Mucosa of descending colon (tissue), 3 donors: Measurements from ENCODE around the gene ARHGAP6. TPM values are rescaled to one million over a fixed set of nuclear protein-coding genes. Genes with fewer than 3 reads are reported as not detected.

Experiments used
- ATAC-seq: fragments of 200-7000 bp; cut with Tn5 transposase; one replicate; pipeline ENCODE4 v1.9.1; 2020; ENCODE audit warnings: mild to moderate bottlenecking, moderate library complexity
- DNase-seq, 3 donors: peaks; one replicate each; pipeline ENCODE4 v3.0.0-alpha.2; 2020
- H3K36me3 ChIP-seq: fragments of 200-600 bp; one replicate; pipeline ENCODE4 v1.8.0; 2021; ENCODE audit warnings: low read depth, mild to moderate bottlenecking
- H3K4me1 ChIP-seq: fragments of 200-600 bp; one replicate; pipeline ENCODE4 v1.8.0; 2021; ENCODE audit warnings: low read depth, mild to moderate bottlenecking
- H3K4me3 ChIP-seq: fragments of 200-600 bp; one replicate; pipeline ENCODE4 v1.8.0; 2021; ENCODE audit warnings: mild to moderate bottlenecking
- H3K9me3 ChIP-seq: fragments of 200-600 bp; one replicate; pipeline ENCODE4 v1.8.0; 2021; ENCODE audit warnings: mild to moderate bottlenecking
- intact Hi-C, 2 donors: fragments of 100-400 bp; cut with DNase I in 1 of 2; cut with micrococcal nuclease in 1 of 2; formaldehyde crosslinking; loops; one replicate each; pipeline versions ENCODE4 v1.11.0 to v1.11.1; 2022; cut with DNase I, micrococcal nuclease
- total RNA-seq, 3 donors: library from RNA; stranded (reverse); fragmentation: NEBNext Ultra II Directional in 2 of 3; extraction: Animal tissue kit (Norgen Biotek cat#: 25700) in 2 of 3; gene quantifications; one replicate each; pipeline versions ENCODE4 v1.2.1 to v1.2.4, GENCODE V29; 2021 to 2023
- TF ChIP-seq, protein P1 (sequence below): fragments of 200-600 bp; IDR thresholded peaks from one replicate; pipeline ENCODE4 v1.8.0; 2022; ENCODE audit warnings: antibody characterized with exemption, mild to moderate bottlenecking
- donor health status: DM: no; HTN: no; CAD: no; lungs with moderate emphysema.
- donor health status: DM: no; HTN: no; CAD: no.
- donor health status: DM: no; HTN: yes; CAD: no.

ARHGAP6 gene
- total RNA-seq, 3 donors from 2014 or later = 2.2 to 41.5 (median 4.4) TPM

DNA sequence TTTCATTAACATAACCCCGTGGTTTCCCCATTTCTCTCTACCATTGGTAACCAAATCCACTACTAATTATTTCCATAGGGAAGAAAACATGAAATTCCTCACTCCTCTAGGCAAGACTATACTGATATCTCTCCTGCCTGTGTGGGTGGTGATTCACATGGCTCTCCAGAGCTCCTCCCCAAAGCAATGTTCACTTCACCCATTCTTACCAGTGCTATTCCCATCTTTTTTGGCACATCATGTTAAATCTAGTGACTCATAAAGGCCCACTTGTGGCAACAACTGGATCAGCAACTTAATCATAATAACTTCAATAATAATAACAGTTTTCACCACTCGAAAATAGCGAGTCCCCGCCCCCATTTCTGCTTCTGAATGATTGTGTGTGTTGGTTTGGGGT, 560.6 kb downstream of the ARHGAP6 start:
- TF ChIP-seq, protein P1, sequence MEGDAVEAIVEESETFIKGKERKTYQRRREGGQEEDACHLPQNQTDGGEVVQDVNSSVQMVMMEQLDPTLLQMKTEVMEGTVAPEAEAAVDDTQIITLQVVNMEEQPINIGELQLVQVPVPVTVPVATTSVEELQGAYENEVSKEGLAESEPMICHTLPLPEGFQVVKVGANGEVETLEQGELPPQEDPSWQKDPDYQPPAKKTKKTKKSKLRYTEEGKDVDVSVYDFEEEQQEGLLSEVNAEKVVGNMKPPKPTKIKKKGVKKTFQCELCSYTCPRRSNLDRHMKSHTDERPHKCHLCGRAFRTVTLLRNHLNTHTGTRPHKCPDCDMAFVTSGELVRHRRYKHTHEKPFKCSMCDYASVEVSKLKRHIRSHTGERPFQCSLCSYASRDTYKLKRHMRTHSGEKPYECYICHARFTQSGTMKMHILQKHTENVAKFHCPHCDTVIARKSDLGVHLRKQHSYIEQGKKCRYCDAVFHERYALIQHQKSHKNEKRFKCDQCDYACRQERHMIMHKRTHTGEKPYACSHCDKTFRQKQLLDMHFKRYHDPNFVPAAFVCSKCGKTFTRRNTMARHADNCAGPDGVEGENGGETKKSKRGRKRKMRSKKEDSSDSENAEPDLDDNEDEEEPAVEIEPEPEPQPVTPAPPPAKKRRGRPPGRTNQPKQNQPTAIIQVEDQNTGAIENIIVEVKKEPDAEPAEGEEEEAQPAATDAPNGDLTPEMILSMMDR = no peak
- DNase-seq (no peak), ATAC-seq (no peak)
- Histone ChIP-seq H3K36me3 (no peaks in the 10 kb centered on the region), H3K4me1 (no peaks in the 10 kb centered on the region), H3K9me3 (no peaks in the 10 kb centered on the region), H3K4me3 (no peak overlapping the region)
- intact Hi-C loops = loop anchor here in 1 of 2 donors (10.0 kb wide), 1 partner anchor 920 kb away; no protein-coding TSS in a partner anchor

DNA sequence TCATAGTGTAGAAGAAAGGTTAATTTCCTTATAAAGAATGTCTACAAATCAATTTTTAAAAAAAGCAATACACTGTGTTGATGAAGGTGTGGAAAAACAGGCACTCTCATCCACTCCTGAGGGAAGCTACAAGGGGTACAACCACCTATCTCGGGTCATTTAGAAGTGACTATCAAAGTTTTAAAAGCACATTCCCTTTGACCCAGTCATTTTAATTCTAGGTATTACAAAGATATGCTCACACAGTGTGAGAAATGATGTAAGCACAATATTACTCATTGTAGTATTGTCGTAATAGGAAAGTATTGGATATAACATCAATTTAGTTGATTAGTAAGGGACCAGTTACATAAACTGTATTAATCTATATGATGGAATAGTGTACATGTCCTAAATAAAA, 562.0 kb downstream of the ARHGAP6 start:
- H3K36me3 ChIP-seq = no peaks in the 10 kb centered on the region
- no peaks in the 10 kb centered on the region for H3K9me3 ChIP-seq
- no peak overlapping the region for H3K4me3 ChIP-seq
- ATAC-seq (no peak), DNase-seq (no peak)
- intact Hi-C loops = loop anchor here in 1 of 2 donors (10.0 kb wide), 1 partner anchor 919 kb away; no protein-coding TSS in a partner anchor
- no peaks in the 10 kb centered on the region for H3K4me1 ChIP-seq
- TF ChIP-seq, protein P1 = no peak

DNA sequence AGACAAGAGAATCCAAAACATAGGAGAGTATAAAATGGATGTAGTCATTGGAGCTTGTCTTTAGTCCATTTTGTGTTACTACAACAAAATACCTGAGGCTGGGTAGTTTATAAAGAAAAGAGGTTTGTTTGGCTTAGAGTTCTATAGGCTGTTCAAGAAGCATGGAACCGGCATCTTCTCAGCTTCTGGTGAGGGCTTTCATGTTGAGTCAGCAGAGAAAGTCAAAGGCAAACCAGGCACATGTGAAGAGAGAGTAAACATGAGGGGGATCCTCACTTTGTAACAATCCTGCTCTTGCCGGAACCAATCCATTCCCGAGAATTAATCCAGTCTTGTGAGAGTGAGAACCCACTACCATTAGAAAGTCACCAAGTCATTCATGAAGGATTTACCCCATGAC, 562.7 kb downstream of the ARHGAP6 start:
- TF ChIP-seq, protein P1 = no peak
- ATAC-seq (no peak), DNase-seq (no peak)
- intact Hi-C loops = loop anchor here in 1 of 2 donors (10.0 kb wide), 1 partner anchor 918 kb away; no protein-coding TSS in a partner anchor
- H3K4me3 ChIP-seq = no peak overlapping the region
- H3K9me3 ChIP-seq = no peaks in the 10 kb centered on the region
- H3K4me1 ChIP-seq = no peaks in the 10 kb centered on the region
- H3K36me3 ChIP-seq = no peaks in the 10 kb centered on the region

GRCh38 chrX:11100281-11101035, 565.3 kb downstream of the ARHGAP6 start:
- Histone ChIP-seq H3K4me1 (no peaks in the 10 kb centered on the region), H3K4me3 (no peak overlapping the region), H3K36me3 (no peaks in the 10 kb centered on the region), H3K9me3 (no peaks in the 10 kb centered on the region)
- TF ChIP-seq, protein P1 = peak; percentile 12
- peak in 1 of 3 donors; percentile 60 for DNase-seq
- ATAC-seq = peak; percentile 86
- intact Hi-C loops = loop anchor here in 1 of 2 donors (10.0 kb wide), 1 partner anchor 916 kb away; no protein-coding TSS in a partner anchor

GRCh38 chrX:11099465-11099864, 566.3 kb downstream of the ARHGAP6 start:
- TF ChIP-seq, protein P1 = no peak
- H3K9me3 ChIP-seq = no peaks in the 10 kb centered on the region
- no peak overlapping the region for H3K4me3 ChIP-seq
- intact Hi-C loops = no loop called here
- H3K36me3 ChIP-seq = no peaks in the 10 kb centered on the region
- ATAC-seq (no peak), DNase-seq (no peak)
- H3K4me1 ChIP-seq = no peaks in the 10 kb centered on the region
